ENCODE results near the gene DPYD.

The DPYD gene

GRCh38 chr1:97210307-97210706 lies 710.5 kb downstream of the DPYD start:
- no peak for DNase-seq

- DNase-seq, result no peak
Measured at GRCh38 chr1:97209381-97209957, 711.4 kb downstream of the DPYD start.

DNA sequence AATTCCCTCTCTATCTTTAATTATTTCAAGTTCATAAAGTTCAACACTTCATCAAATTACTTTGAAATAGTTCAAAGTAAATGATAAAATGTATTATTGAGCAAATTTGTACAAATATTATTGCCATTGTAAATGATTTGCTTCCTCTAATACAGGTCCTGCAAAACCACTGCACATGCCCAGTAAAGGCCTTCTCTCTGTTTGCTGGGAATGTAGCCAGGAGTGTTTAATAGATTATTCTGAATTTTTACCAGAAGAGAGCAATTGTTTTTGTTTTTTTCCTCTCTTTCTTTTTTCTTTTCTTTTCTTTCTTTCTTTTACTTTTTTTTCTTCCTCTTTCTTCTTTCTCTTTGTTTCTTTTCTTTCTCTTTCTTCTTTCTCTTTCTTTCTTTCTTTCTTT lies 713.0 kb downstream of the DPYD start:
- DNase-seq, result peak in 2 of 56 donors; percentile 1 to 3

DNA sequence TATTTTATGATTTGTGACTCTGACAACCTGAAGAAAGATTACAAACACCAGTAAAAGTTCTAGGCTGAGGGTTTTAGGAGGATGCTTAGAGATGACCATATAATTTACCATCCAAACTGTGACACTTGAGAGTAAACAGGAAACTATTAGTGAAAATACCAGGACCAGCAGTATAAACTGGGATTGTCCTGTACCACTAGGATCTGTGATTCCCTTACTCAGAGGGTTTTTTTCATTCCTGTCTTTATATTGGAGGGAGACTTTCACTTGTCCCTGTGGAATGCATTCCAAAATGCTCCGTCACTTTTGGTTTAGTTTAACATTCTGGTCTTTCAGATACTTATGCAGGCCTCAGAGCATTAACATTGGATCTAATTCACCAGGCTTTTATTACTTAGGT lies 716.4 kb downstream of the DPYD start:
- no peak for DNase-seq

DNA sequence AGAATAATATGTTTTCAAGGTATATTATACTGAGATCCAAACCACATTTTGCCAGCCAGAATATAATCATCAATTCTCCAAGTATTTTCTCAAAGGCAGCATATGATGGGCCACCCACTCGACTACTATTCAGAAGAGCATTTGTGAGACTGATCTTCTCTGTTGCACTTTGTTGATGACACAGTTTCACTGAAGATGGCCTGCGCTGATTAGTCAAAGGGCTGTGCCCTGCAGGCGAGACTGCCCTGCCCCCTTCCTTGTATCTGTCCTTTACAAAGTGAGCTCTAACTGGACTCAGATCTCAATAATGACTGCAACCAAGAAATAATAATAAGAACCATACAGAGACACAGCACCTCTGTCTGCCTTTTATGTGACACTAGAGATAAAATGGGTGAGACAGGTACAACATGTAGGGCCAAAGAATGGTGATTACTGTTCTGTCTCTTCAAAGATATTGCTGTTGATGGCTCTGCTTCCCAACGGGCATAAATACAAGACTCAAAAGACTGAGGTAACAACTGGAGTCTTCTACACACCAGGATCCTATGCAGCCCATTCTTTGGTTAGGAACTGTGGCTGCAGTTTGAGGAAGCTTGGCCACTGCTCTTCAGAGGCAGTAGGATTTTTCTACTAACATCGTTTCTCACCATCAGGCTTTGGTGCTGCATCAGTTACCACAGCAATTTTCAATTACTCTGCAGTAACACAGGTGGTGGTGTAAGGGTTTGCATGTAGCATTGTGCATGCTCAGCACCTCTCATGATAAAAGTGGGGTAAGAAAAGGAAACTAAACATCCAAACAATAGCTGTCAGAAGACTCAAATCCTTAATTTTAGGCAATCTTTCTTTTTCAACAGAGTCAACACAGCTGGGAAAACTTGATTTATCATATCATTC lies 718.1 kb downstream of the DPYD start:
- DNase-seq, result peak in 9 of 56 donors; percentile 0 to 58 (median 7)

- no peak for DNase-seq
Measured at GRCh38 chr1:97201641-97202040, 719.2 kb downstream of the DPYD start.

DNA sequence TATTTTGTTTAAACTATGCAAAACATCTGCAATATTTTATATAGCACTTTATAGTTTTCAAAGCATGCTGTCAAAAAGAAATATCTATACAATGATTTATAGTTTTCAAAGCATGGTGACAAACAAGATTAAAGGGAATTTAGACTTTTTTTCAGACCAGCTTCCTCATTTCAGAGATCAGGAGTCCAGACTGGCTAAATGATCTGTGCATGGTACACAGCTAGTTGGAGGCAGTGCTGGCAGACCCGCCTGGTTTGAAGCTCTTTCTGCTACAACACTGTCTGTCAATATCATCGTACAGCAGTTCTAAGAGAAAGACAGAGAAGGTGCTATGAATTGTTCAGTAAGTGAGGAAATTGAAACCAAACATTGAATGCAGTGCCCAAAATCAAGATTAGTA lies 720.2 kb downstream of the DPYD start:
- DNase-seq, result peak in 1 of 56 donors; percentile 1

DNA sequence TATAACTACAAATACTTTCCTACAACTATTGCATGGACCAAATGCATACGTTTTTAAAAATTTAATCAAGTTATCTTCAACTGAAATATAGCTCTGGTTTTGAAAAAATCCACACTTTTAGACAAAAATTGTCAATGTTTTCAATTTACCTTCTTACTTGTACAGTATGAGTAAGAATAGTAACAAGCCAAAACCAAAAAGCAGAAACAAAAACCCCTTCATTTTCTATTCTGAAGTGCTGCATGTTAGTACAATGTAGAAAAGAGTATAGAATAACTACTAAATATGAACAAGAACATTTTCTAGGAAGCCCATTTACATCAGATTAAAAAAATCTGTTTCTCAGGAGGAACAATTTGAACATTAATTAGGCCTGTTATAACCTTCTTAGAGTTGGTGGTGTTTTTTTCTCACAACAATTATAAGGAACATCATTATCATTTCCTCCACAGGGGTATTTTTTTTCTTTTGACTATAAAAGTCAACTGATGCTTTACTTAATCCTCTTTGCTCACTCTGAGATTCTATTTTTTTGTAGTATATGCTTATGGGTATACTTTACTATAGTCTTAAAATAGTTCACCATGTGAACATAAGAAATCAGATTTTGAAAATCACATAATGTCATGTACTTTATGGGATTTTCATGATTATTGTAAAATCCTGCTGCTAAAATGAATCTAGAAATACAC lies 723.9 kb downstream of the DPYD start:
- no peak for DNase-seq

- peak in 1 of 56 donors; percentile 4 for DNase-seq
Measured at GRCh38 chr1:97192872-97193572, 727.8 kb downstream of the DPYD start.

- DNase-seq, result no peak
Measured at GRCh38 chr1:97190326-97190725, 730.5 kb downstream of the DPYD start.

- no peak for DNase-seq
Measured at GRCh38 chr1:97186381-97186780, 734.5 kb downstream of the DPYD start.

- no peak for DNase-seq
Measured at GRCh38 chr1:97174039-97174704, 746.7 kb downstream of the DPYD start.

DNA sequence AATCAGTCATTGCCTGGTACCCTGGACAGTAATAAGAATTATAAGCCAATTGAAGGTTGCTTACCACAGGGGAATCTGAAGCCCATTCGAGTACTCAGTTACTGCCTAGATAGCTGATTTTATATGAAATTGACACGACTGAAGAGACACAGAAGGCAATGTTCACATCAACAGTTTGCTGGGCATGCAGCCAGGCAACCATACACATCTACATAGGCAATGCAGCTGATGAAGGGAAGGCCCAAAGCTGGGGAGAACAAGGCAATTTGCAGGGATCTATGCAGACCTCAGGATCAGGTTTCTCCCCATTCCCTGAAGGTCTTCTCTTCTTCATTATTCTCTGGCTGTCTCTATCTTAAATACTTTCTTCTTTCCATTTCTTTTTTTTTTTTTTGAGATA lies 750.5 kb downstream of the DPYD start:
- no peak for DNase-seq

- no peak for DNase-seq
Measured at GRCh38 chr1:97168056-97168455, 752.8 kb downstream of the DPYD start.

GRCh38 chr1:97167246-97167645 lies 753.6 kb downstream of the DPYD start:
- no peak for DNase-seq

- no peak for DNase-seq
Measured at GRCh38 chr1:97166626-97167025, 754.2 kb downstream of the DPYD start.

- no peak for DNase-seq
Measured at GRCh38 chr1:97164276-97164639, 756.6 kb downstream of the DPYD start.

GRCh38 chr1:97163591-97164275 lies 757.1 kb downstream of the DPYD start:
- DNase-seq, result no peak

- no peak for DNase-seq
Measured at GRCh38 chr1:97160818-97161217, 760.0 kb downstream of the DPYD start.

DNA sequence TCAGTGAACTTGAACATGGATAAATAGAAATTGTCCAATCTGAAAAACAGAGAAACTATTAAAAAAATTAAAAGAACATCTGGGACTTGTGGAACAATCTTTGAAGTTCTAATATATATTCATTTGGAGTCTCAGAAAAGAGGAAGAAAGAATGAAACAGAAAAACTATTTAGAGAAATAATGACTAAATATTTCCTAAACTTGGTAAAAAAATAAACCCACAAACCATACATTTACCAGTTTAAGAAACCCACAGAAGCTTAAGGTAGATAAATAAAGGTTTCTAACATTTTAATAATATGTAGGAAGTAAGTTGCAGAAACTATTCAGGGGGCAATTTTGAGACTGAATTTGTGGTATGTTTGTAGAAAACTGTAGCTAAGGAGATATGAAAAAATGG lies 761.5 kb downstream of the DPYD start:
- no peak for DNase-seq

GRCh38 chr1:97158691-97159096 lies 762.1 kb downstream of the DPYD start:
- DNase-seq, result no peak
